ENCODE results near the gene GLG1.
"Not testable (repeated sequence)": the region's sequence is repeated elsewhere in the genome, so short reads cannot be mapped to it uniquely, and the experiment has no call there.

GLG1 gene

DNA sequence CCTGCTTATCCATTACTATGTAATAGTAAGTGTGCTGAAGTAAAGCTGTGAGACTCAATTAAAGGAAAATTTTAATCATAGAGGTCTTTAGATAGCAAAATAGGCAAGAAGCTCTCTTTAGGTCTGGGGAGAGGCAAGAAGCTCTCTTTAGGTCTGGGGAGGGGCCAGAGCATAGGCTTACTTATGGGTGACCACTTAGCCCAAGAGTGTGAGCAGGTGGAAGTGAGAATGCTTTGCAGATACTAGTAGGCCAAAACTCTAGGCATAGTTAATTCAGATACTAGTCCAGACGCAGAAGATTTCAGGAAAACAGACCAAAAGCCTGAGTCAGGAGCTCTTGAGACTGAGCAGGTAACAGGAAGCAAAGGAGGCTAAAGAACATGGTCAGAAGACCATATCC, 49.6 kb downstream of the GLG1 start:
- POLR2A ChIA-PET: interaction anchor here (0.7 kb wide), 1 partner anchor 50 kb away, joined by 3 read pairs; the partner anchor contains the start of gene GLG1

DNA sequence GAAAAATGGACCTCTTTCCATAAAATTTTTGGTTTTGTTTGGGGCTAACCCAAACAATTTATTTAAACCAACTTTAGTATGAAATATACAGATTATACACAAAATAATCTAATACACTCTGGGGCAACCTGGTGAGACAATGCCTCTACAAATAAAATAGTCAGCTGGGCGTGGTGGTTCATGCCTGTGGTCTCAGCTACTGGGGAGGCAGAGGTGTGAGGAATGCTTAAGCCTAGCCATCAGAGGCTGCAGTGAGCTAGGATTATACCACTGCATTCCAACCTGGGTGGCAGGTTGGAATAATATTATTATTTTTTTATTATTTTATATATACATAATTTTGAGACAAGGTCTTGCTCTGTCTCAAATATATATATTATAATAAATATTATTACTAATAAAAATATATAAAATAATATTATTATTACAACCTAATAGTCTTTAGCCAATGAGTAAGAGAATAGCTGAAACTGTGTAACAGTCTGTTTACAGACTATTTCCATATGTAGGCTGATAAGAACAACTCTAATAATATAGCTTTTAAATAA, 50.5 kb downstream of the GLG1 start:
- DNase-seq (ENCODE audit: extremely low spot score): no peak
- ChIA-PET POLR2A (no interaction called here), CTCF (interaction anchor here (1.0 to 2.0 kb wide), 2 partner anchors 12 to 15 kb away, joined by 4 to 8 read pairs; no protein-coding TSS in a partner anchor)
- TF ChIP-seq, protein P1, sequence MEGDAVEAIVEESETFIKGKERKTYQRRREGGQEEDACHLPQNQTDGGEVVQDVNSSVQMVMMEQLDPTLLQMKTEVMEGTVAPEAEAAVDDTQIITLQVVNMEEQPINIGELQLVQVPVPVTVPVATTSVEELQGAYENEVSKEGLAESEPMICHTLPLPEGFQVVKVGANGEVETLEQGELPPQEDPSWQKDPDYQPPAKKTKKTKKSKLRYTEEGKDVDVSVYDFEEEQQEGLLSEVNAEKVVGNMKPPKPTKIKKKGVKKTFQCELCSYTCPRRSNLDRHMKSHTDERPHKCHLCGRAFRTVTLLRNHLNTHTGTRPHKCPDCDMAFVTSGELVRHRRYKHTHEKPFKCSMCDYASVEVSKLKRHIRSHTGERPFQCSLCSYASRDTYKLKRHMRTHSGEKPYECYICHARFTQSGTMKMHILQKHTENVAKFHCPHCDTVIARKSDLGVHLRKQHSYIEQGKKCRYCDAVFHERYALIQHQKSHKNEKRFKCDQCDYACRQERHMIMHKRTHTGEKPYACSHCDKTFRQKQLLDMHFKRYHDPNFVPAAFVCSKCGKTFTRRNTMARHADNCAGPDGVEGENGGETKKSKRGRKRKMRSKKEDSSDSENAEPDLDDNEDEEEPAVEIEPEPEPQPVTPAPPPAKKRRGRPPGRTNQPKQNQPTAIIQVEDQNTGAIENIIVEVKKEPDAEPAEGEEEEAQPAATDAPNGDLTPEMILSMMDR (IDR thresholded peaks at IDR 0.05; ENCODE audit: control extremely low read depth, extremely low read depth, low read depth, missing control alignments): no peak

More for the DNA sequence above, 49.6 kb downstream of the GLG1 start:
- TF ChIP-seq, protein P1 (IDR thresholded peaks at IDR 0.05; ENCODE audit: control extremely low read depth, extremely low read depth, low read depth, missing control alignments): no peak
- CTCF ChIA-PET: interaction anchor here (1.0 to 2.0 kb wide), 3 partner anchors 11 to 17 kb away, joined by 4 to 8 read pairs (median 6); no protein-coding TSS in a partner anchor
- DNase-seq (ENCODE audit: extremely low spot score): no peak

DNA sequence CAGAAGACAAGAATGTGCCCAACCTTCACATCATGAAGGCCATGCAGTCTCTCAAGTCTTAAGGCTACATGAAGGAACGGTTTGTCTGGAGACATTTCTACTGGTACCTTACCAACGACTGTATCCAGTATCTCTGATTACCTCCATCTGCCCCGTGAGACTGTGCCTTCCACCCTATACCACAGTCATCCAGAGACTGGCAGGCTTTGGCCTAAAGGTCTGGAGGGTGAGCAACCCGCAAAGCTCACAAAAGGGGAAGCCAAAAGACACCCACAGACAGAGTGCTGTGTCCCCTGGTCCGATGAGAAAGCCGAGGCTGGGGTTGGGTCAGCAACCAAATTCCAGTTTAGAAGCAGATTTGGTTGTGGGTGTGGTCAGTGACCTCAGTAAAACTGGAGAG, 54.6 kb downstream of the GLG1 start:
- CTCF ChIA-PET; DNase-seq (ENCODE audit: extremely low spot score); POLR2A ChIA-PET: not testable (repeated sequence)

DNA sequence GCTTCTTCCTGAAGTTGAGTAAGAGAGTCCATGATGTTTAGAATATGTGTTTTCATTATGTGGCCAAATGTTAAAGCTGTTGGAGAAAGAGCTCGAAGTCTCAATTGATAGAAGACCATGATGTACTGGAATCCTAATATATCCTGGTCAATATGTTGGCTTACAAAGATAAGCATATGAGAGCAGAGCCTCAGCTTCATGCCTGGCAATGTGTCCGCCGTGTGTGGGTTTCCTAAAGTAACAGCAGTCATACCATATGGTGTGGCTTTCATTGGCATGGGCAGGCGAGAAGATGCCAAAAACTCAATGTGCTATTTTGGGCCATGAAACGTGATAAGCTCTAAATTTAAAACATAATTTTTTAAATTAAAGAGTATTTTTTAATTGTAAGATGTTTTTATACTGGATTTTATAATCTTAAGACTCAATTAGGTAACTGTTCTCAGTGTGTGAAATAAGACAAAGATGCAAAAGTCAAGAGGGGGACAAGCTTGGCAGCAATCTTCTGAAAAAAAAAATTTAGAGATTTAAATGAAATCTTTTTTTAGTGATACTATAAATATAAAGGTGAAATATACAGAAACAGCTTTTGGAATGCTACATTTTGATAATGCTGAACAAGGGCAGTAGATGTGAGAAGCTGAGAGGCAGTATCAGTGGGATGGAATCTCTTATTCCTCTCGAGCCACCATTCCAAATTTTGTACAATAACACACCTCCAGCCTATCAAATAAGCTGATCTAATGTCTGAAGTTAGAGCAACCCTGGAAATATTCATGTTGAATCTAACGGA, 56.5 kb downstream of the GLG1 start:
- POLR2A ChIA-PET; DNase-seq (ENCODE audit: extremely low spot score): not testable (repeated sequence)
- CTCF ChIA-PET: interaction anchor here (0.8 to 1.3 kb wide), 2 partner anchors 11 to 72 kb away, joined by 3 to 4 read pairs; no protein-coding TSS in a partner anchor

DNA sequence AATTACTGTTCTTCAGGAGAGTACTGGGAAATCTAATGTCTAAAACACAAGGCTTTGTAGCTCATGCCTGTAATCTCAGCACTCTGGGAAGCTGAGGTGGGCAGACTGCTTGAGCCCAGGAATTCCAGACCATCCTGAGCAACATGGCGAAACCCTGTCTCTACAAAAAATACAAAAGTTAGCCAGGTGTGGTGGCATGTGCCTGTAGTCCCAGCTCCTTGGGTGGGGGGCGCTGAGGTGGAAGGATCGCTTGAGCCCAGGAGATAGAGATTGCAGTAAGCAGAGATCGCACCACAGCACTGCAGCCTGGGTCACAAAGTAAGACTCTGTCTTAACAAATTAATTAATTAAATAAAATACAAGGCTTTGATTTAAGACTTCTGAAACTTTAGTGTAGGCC, 60.8 kb downstream of the GLG1 start:
- DNase-seq (ENCODE audit: extremely low spot score); CTCF ChIA-PET; POLR2A ChIA-PET: not testable (repeated sequence)

DNA sequence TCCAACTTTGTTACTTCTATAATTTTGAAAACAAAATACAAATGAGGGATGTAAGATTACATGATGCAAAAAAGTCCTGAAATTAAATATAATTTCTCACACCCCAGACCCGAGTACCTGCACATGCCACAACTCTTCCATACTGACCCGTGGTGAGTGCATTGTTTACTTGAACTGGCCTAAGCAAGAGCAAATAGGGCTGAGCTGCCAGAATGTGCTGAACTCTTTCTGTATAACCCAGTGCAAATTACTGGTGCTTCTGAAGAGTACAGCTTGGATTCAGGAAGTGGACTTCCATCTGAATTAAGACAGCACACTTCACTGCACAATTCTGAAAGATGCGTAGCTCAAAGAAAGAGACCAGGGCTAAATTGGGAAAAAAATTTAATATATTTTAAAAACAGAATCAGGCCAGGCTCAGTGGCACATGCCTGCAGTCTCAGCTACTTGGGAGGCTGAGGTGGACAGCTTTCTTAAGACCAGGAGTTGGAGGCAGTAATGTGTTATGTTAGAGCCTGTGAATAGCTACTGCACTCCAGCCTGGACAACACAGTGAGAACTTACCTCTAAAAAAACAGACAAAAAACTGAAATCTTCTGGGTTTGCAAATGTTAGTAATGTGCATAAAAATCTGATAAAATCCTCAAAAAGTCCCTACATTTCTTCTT, 63.9 kb downstream of the GLG1 start:
- CTCF ChIA-PET; DNase-seq (ENCODE audit: extremely low spot score); POLR2A ChIA-PET: not testable (repeated sequence)

DNA sequence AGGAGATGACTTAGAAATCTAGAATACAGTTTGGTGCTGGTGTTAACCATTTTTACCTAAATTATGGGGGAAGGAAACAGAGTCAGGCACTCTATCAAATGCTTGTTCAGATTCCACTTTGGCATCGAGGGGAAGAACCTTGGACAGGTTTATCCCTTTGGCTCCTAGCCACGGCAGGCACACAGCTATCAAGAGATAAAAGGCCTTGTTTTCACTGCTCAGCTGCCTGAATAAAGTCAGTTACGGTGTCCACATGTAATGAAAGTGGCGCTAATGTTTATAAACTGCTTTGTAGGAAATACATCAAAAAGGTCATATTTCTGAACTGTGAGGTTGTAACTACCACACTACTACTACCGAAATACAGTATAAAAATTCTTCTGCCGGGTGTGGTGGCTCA, 66.3 kb downstream of the GLG1 start:
- DNase-seq (ENCODE audit: extremely low spot score); CTCF ChIA-PET; POLR2A ChIA-PET: not testable (repeated sequence)

DNA sequence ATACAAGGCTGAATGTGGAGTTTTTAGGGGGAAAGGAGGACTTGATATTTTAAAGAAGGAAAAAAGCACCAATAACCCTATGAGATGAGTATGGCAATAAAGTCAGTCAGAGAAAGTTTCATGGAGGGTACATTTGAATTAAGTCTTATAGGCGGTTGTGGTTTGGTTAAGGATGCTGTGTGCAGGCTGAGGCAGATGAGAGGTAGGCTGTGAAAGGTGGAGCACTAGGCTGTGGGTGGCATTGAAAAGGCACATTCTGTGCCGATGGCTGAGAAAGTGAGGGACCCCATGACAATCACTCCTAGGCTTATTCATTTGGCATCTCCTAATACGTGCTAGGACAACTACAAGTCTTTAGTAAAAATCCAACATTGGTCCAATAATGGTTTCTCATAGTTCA, 68.1 kb downstream of the GLG1 start:
- CTCF ChIA-PET; POLR2A ChIA-PET; DNase-seq (ENCODE audit: extremely low spot score): not testable (repeated sequence)

DNA sequence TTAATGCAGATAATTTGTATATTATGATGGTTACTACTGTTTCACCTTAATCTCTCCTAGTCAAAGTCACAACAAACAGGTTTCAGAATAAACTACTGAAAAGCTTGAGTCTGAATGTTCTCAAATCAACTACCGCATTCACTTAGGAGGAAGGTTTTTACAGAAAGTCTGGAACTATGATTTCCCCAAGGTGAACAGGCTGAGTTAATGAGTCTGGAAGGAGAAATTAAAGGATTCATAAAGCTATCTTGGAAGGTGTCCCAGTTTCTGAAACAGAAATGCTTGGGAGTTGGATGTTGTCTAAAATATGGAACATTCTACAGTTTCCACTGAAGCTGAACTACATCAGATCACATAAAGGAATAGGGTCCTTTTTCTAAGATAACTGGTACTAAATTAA, 69.2 kb downstream of the GLG1 start:
- DNase-seq (ENCODE audit: extremely low spot score); POLR2A ChIA-PET; CTCF ChIA-PET: not testable (repeated sequence)

DNA sequence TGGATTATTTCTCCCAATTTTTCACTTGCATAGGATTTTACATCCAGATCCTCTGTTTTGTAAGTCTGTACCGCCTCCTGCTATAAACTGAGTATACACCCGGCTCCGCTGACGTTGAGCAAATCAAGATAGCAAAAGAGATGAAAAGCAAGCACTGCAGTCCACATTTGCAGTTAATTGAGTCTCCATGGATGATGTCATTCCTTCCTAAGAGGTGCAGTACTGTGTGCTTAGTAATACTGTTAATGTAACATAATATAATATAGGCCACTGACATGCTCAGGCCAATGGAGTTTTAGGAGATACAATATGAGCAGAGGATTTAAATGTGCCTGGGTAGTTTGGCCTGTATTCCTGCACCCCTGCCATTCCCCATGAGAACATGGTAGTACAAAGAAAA, 72.3 kb downstream of the GLG1 start:
- POLR2A ChIA-PET; DNase-seq (ENCODE audit: extremely low spot score); CTCF ChIA-PET: not testable (repeated sequence)

DNA sequence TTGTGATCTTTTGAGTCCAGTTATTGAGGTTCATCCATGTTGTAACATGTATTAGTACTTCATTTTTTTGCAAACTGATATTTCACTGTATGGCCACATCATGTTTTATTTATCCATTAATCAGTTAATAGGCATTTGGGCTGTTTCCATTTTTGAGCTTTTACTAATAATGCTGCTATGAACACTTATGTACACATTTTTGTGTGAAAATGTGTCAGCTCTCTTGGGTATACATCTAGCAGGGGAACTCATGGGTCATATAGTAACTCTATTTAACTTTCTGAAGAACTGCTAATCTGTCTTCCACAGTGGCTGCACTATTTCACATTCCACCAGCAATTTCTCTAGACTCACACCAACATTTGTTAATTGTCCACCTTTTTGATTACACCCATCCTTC, 82.0 kb downstream of the GLG1 start:
- ChIA-PET POLR2A (no interaction called here), CTCF (no interaction called here)
- DNase-seq (ENCODE audit: extremely low spot score): no peak
- TF ChIP-seq, protein P1 (IDR thresholded peaks at IDR 0.05; ENCODE audit: control extremely low read depth, extremely low read depth, low read depth, missing control alignments): no peak
